SK-N-SH (cell line): ENCODE results near the gene IL4. TPM values are rescaled to one million over a fixed set of nuclear protein-coding genes. Genes with fewer than 3 reads are reported as not detected.

Source experiments
- CTCF ChIA-PET: fragments of 300-600, 350-600 bp; formaldehyde crosslinking; extraction: SDS; loops from one replicate; lab custom pipeline; 2021; lab: Yijun Ruan, JAX
- POLR2A ChIA-PET: fragments of 350-600 bp; sonication (Branson Sonifier 250); formaldehyde crosslinking; extraction: SDS; loops from one replicate; lab custom pipeline; 2020; ENCODE audit warnings: antibody characterized with exemption, inconsistent platforms; lab: Yijun Ruan, JAX
- DNase-seq: peaks from one replicate; pipeline ENCODE4 v3.0.0; 2012
- H2AFZ ChIP-seq: fragments of 200-600 bp; sonication (generic); 2 replicates; pipeline ENCODE4 v1.8.1; 2016; ENCODE audit warnings: antibody characterized with exemption, mild to moderate bottlenecking, low read depth
- H3F3A ChIP-seq: fragments of 200-600 bp; sonication (generic); replicated peaks from 2 replicates; pipeline ENCODE3; 2016; ENCODE audit warnings: antibody characterized with exemption, mild to moderate bottlenecking; ENCODE audit not compliant: insufficient read depth
- H3K27ac ChIP-seq, 2 experiments: fragments of 200-500 bp in 1 of 2; fragments of 200-600 bp in 1 of 2; sonication (Bioruptor generic) in 1 of 2; sonication (generic), shearing (Covaris generic) in 1 of 2; 2 replicates each; pipeline versions ENCODE4 v1.5.1 to v1.6.1; 2014 to 2016; ENCODE audit warnings: low read depth in 2 of 2, inconsistent platforms in 1 of 2, low read length in 1 of 2, mild to moderate bottlenecking in 1 of 2, mixed read lengths in 1 of 2
- H3K27me3 ChIP-seq: fragments of 200-600 bp; sonication (generic), shearing (Covaris generic); 2 replicates; pipeline ENCODE4 v1.6.1; 2016; ENCODE audit warnings: mixed run types; ENCODE audit not compliant: insufficient read depth
- H3K36me3 ChIP-seq, 2 experiments: fragments of 200-500 bp in 1 of 2; fragments of 200-600 bp in 1 of 2; sonication (Bioruptor generic) in 1 of 2; sonication (generic) in 1 of 2; replicated peaks in 1 of 2; 2 replicates each; pipeline versions ENCODE3 to v1.5.1; 2014 to 2016; ENCODE audit warnings: low read length in 1 of 2, mild to moderate bottlenecking in 1 of 2; ENCODE audit not compliant: insufficient read depth in 2 of 2, control insufficient read depth in 1 of 2
- H3K4me1 ChIP-seq, 2 experiments: fragments of 200-500 bp in 1 of 2; fragments of 200-600 bp in 1 of 2; sonication (Bioruptor generic) in 1 of 2; sonication (generic), shearing (Covaris generic) in 1 of 2; 2 replicates each; pipeline versions ENCODE4 v1.5.1 to v1.6.1; 2014 to 2016; ENCODE audit warnings: low read depth in 1 of 2, low read length in 1 of 2, mixed run types in 1 of 2; ENCODE audit not compliant: insufficient read depth in 2 of 2, control insufficient read depth in 1 of 2
- H3K4me2 ChIP-seq: fragments of 200-600 bp; sonication (generic), shearing (Covaris generic); 2 replicates; pipeline ENCODE4 v1.6.1; 2017; ENCODE audit warnings: mixed run types
- H3K4me3 ChIP-seq, 2 experiments: fragments of 200-500 bp in 1 of 2; fragments of 200-600 bp in 1 of 2; sonication (Bioruptor generic) in 1 of 2; sonication (generic), shearing (Covaris generic) in 1 of 2; 2 replicates each; pipeline versions ENCODE4 v1.5.1 to v1.8.1; 2014 to 2016; ENCODE audit warnings: low read depth in 2 of 2, inconsistent platforms in 1 of 2, low read length in 1 of 2, mild to moderate bottlenecking in 1 of 2, mixed read lengths in 1 of 2, moderate library complexity in 1 of 2
- H3K79me2 ChIP-seq: fragments of 200-600 bp; sonication (generic); 2 replicates; pipeline ENCODE4 v1.8.1; 2017; ENCODE audit warnings: mild to moderate bottlenecking; ENCODE audit not compliant: insufficient read depth
- H3K9ac ChIP-seq: fragments of 200-600 bp; sonication (generic); 2 replicates; pipeline ENCODE4 v1.6.1; 2017; ENCODE audit warnings: mixed run types
- H3K9me2 ChIP-seq: fragments of 200-600 bp; sonication (generic); 2 replicates; pipeline ENCODE4 v1.6.1; 2017; ENCODE audit warnings: mixed run types
- H3K9me3 ChIP-seq: fragments of 200-600 bp; sonication (generic); 2 replicates; pipeline ENCODE4 v1.6.1; 2017; ENCODE audit warnings: mixed run types, mild to moderate bottlenecking, moderate library complexity
- H4K20me1 ChIP-seq: fragments of 200-600 bp; sonication (generic); 2 replicates; pipeline ENCODE4 v1.6.1; 2017; ENCODE audit warnings: mild to moderate bottlenecking, mixed run types; ENCODE audit not compliant: insufficient read depth
- ELF1 ChIP-seq: IDR thresholded peaks from 2 replicates; pipeline ENCODE4 v1.4.0; 2012
- EZH2phosphoT487 ChIP-seq: fragments of 200-600 bp; sonication (generic); IDR thresholded peaks from 2 replicates; pipeline ENCODE4 v1.6.1; 2017; ENCODE audit warnings: low read depth, mixed run types, mild to moderate bottlenecking, antibody characterized with exemption, moderate library complexity, borderline replicate concordance
- FOSL2 ChIP-seq: IDR thresholded peaks from 2 replicates; pipeline ENCODE4 v1.4.0; 2012; ENCODE audit warnings: low read depth, mild to moderate bottlenecking, moderate library complexity, borderline replicate concordance
- GABPA ChIP-seq: IDR thresholded peaks from 2 replicates; pipeline ENCODE4 v1.4.0; 2012; ENCODE audit warnings: low read depth, mild to moderate bottlenecking
- JUND ChIP-seq: IDR thresholded peaks from 2 replicates; pipeline ENCODE4 v1.4.0; 2012
- NFIC ChIP-seq: IDR thresholded peaks from 2 replicates; pipeline ENCODE4 v1.4.0; 2012; ENCODE audit warnings: borderline replicate concordance
- NRF1 ChIP-seq: IDR thresholded peaks from 2 replicates; pipeline ENCODE4 v1.6.1; 2012; ENCODE audit warnings: low read depth, mild to moderate bottlenecking, low read length
- RAD21 ChIP-seq: IDR thresholded peaks from 2 replicates; pipeline ENCODE4 v1.6.1; 2012; ENCODE audit warnings: mild to moderate bottlenecking, low read length
- RCOR1 ChIP-seq: fragments of 150-350 bp; IDR thresholded peaks from 2 replicates; pipeline ENCODE4 v1.6.1; 2017; ENCODE audit warnings: antibody characterized with exemption, low read length
- RXRA ChIP-seq: IDR thresholded peaks from 2 replicates; pipeline ENCODE4 v1.4.0; 2012; ENCODE audit warnings: low read depth, mild to moderate bottlenecking, borderline replicate concordance
- SIN3A ChIP-seq: IDR thresholded peaks from 2 replicates; pipeline ENCODE4 v1.6.1; 2012; ENCODE audit warnings: low read depth, mild to moderate bottlenecking, low read length, moderate library complexity, borderline replicate concordance
- TEAD4 ChIP-seq: IDR thresholded peaks from 2 replicates; pipeline ENCODE4 v1.4.0; 2012; ENCODE audit warnings: mild to moderate bottlenecking, borderline replicate concordance; ENCODE audit not compliant: insufficient read depth
- WGBS: methylation state at CpG from one replicate; pipeline ENCODE4 v1.1.6; 2017; ENCODE audit warnings: low lambda C conversion rate; 5-methylcytosine and 5-hydroxymethylcytosine counted together
- polyA plus RNA-seq, 3 experiments: library from polyadenylated mRNA; depleted of rRNA; stranded (reverse); fragments of >200 nt; gene quantifications; 2 replicates each; pipeline ENCODE4 v1.2.3, GENCODE V29; 2012
- TF ChIP-seq, protein P1 (sequence below): IDR thresholded peaks from 2 replicates; pipeline ENCODE4 v1.4.0; 2012; ENCODE audit warnings: low read depth, borderline replicate concordance
- TF ChIP-seq, protein P2 (sequence below): fragments of 150-350 bp; IDR thresholded peaks from 2 replicates; pipeline ENCODE4 v1.6.1; 2017; ENCODE audit warnings: antibody characterized with exemption, low read length, low read depth, borderline replicate concordance
- TF ChIP-seq, protein P3 (sequence below): fragments of 150-350 bp; IDR thresholded peaks from 2 replicates; pipeline ENCODE4 v1.6.1; 2016; ENCODE audit warnings: mild to moderate bottlenecking, low read depth, low read length
- TF ChIP-seq, protein P4 (sequence below): fragments of 200-600 bp; sonication (generic); IDR thresholded peaks from 2 replicates; pipeline ENCODE4 v1.6.1; 2017; ENCODE audit warnings: antibody characterized with exemption, mild to moderate bottlenecking, moderate library complexity

Gene IL4
- polyA plus RNA-seq, 1 of the 3 experiments (the other 2 are of a cell fraction): not detected

DNA sequence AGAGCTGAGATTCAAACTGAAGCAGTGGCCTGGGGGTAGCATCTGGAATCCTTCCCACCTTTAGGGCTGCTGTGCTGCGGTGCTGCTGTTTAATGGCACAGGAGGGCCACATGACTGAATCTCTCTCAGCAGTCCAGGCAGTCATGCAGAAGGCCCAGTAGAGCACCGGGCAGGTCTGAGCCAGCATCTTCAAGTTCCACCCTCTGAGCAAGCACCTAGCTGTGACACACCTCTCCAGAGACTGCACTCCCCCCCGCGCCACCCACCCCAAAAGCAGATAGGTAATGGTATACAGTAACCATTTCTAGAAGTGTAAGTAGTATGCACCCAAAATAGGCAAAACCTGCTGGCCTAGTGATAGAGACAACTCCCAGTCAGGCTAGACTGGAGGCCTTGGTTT lies 8.2 kb downstream of the IL4 start:
- H4K20me1 ChIP-seq: no peaks in the 10 kb centered on the region
- no peaks in the 10 kb centered on the region for H3K9me2 ChIP-seq
- no peak overlapping the region for H3K27ac ChIP-seq
- no peaks in the 10 kb centered on the region for H3K36me3 ChIP-seq
- H3F3A ChIP-seq: peaks cover 9% of the 10 kb centered on the region
- H2AFZ ChIP-seq: no peak overlapping the region
- ChIA-PET CTCF (interaction anchor here (0.8 to 1.2 kb wide), 2 partner anchors 155 to 181 kb away, joined by 3 read pairs; no protein-coding TSS in a partner anchor), POLR2A (no interaction called here)
- no peak overlapping the region for H3K4me2 ChIP-seq
- peaks cover 0 to 12% of the 10 kb centered on the region in 2 experiments; a peak in 2 of 4 replicates for H3K4me1 ChIP-seq
- WGBS: 80% methylated on average over 1 of the region's 4 CpGs
- no peaks in the 10 kb centered on the region for H3K9me3 ChIP-seq
- no peak overlapping the region for H3K9ac ChIP-seq
- no peaks in the 10 kb centered on the region for H3K27me3 ChIP-seq
- DNase-seq: no peak
- no peaks in the 10 kb centered on the region for H3K79me2 ChIP-seq
- H3K4me3 ChIP-seq: no peak overlapping the region
- TF ChIP-seq SIN3A: no peak
- no peak for TF ChIP-seq RXRA
- no peak for TF ChIP-seq GABPA
- no peak for TF ChIP-seq FOSL2
- no peak for TF ChIP-seq JUND
- no peak for TF ChIP-seq RAD21
- no peak for TF ChIP-seq ELF1
- TF ChIP-seq NRF1: no peak
- no peak for TF ChIP-seq RCOR1
- no peak for TF ChIP-seq NFIC
- TF ChIP-seq, protein P1, sequence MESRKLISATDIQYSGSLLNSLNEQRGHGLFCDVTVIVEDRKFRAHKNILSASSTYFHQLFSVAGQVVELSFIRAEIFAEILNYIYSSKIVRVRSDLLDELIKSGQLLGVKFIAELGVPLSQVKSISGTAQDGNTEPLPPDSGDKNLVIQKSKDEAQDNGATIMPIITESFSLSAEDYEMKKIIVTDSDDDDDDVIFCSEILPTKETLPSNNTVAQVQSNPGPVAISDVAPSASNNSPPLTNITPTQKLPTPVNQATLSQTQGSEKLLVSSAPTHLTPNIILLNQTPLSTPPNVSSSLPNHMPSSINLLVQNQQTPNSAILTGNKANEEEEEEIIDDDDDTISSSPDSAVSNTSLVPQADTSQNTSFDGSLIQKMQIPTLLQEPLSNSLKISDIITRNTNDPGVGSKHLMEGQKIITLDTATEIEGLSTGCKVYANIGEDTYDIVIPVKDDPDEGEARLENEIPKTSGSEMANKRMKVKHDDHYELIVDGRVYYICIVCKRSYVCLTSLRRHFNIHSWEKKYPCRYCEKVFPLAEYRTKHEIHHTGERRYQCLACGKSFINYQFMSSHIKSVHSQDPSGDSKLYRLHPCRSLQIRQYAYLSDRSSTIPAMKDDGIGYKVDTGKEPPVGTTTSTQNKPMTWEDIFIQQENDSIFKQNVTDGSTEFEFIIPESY: no peak
- TF ChIP-seq, protein P2, sequence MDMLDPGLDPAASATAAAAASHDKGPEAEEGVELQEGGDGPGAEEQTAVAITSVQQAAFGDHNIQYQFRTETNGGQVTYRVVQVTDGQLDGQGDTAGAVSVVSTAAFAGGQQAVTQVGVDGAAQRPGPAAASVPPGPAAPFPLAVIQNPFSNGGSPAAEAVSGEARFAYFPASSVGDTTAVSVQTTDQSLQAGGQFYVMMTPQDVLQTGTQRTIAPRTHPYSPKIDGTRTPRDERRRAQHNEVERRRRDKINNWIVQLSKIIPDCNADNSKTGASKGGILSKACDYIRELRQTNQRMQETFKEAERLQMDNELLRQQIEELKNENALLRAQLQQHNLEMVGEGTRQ: no peak
- TF ChIP-seq EZH2phosphoT487: no peak
- TF ChIP-seq, protein P3, sequence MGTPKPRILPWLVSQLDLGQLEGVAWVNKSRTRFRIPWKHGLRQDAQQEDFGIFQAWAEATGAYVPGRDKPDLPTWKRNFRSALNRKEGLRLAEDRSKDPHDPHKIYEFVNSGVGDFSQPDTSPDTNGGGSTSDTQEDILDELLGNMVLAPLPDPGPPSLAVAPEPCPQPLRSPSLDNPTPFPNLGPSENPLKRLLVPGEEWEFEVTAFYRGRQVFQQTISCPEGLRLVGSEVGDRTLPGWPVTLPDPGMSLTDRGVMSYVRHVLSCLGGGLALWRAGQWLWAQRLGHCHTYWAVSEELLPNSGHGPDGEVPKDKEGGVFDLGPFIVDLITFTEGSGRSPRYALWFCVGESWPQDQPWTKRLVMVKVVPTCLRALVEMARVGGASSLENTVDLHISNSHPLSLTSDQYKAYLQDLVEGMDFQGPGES: no peak
- TF ChIP-seq TEAD4: no peak
- TF ChIP-seq, protein P4, sequence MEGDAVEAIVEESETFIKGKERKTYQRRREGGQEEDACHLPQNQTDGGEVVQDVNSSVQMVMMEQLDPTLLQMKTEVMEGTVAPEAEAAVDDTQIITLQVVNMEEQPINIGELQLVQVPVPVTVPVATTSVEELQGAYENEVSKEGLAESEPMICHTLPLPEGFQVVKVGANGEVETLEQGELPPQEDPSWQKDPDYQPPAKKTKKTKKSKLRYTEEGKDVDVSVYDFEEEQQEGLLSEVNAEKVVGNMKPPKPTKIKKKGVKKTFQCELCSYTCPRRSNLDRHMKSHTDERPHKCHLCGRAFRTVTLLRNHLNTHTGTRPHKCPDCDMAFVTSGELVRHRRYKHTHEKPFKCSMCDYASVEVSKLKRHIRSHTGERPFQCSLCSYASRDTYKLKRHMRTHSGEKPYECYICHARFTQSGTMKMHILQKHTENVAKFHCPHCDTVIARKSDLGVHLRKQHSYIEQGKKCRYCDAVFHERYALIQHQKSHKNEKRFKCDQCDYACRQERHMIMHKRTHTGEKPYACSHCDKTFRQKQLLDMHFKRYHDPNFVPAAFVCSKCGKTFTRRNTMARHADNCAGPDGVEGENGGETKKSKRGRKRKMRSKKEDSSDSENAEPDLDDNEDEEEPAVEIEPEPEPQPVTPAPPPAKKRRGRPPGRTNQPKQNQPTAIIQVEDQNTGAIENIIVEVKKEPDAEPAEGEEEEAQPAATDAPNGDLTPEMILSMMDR: no peak
